GM18499 (cell line): Measurements from ENCODE around the gene XPO6.

Experiments
- ATAC-seq: cut with Tn5 transposase; IDR thresholded peaks from one replicate; pipeline ENCODE4 v1.9.1; 2021; ENCODE audit warnings: moderate number of reproducible peaks; ENCODE audit not compliant: insufficient read depth, unreplicated experiment

XPO6 gene

GRCh38 chr16:28210264-28210663 lies 1.5 kb downstream of the XPO6 start:
- no peak for ATAC-seq

GRCh38 chr16:28208824-28209223 lies 2.9 kb downstream of the XPO6 start:
- no peak for ATAC-seq

GRCh38 chr16:28208131-28208530 lies 3.6 kb downstream of the XPO6 start:
- no peak for ATAC-seq

GRCh38 chr16:28207399-28207798 lies 4.4 kb downstream of the XPO6 start:
- ATAC-seq: no peak

- no peak for ATAC-seq
Observed at GRCh38 chr16:28205974-28206373, 5.8 kb downstream of the XPO6 start.

- no peak for ATAC-seq
Observed at GRCh38 chr16:28205117-28205899, 6.5 kb downstream of the XPO6 start.

- no peak for ATAC-seq
Observed at GRCh38 chr16:28204622-28205021, 7.1 kb downstream of the XPO6 start.

- ATAC-seq: no peak
Observed at GRCh38 chr16:28204204-28204603, 7.6 kb downstream of the XPO6 start.

- ATAC-seq: no peak
Observed at GRCh38 chr16:28202147-28202746, 9.5 kb downstream of the XPO6 start.

- ATAC-seq: no peak
Observed at GRCh38 chr16:28200661-28201060, 11.1 kb downstream of the XPO6 start.

GRCh38 chr16:28196387-28196987 lies 15.3 kb downstream of the XPO6 start:
- ATAC-seq: no peak

GRCh38 chr16:28195859-28196258 lies 15.9 kb downstream of the XPO6 start:
- no peak for ATAC-seq

- no peak for ATAC-seq
Observed at GRCh38 chr16:28193530-28194423, 18.0 kb downstream of the XPO6 start.

GRCh38 chr16:28192806-28193529 lies 18.8 kb downstream of the XPO6 start:
- no peak for ATAC-seq

GRCh38 chr16:28191364-28191960 lies 20.3 kb downstream of the XPO6 start:
- ATAC-seq: no peak

- no peak for ATAC-seq
Observed at GRCh38 chr16:28189245-28189644, 22.5 kb downstream of the XPO6 start.

- ATAC-seq: peak; percentile 81
Observed at GRCh38 chr16:28188085-28188916, 23.5 kb downstream of the XPO6 start.

- ATAC-seq: peak; percentile 37
Observed at GRCh38 chr16:28187595-28188004, 24.2 kb downstream of the XPO6 start.

GRCh38 chr16:28186752-28187151 lies 25.0 kb downstream of the XPO6 start:
- no peak for ATAC-seq
